Measurements from ENCODE around the gene SLC25A26.
"Not testable (repeated sequence)": the region's sequence is repeated elsewhere in the genome, so short reads cannot be mapped to it uniquely, and the experiment has no call there.

Gene SLC25A26

DNA sequence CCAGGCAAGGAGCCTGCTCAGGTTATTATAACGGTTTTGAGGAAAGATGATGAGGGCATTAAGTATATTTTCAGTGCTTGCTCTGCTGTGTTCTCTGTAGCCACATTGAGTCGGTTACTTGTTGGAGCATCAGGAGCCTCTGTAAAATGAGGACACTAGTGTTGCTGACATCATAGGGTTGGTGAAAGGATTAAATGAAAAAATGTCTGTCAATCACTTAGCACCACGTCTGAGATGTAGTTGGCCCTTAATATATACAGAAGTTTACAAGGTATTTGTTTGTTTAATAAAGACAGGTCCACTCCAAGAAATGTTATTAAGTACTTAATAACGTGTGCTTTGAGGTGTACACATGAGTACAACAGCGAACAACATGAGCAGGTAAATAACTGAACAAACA lies 735 bp upstream of the SLC25A26 start:
- Histone ChIP-seq H3K36me3 (ENCODE audit: control insufficient read depth, low read length) (peaks cover 4% of the 10 kb centered on the region; the same call in 1 of the 2 replicates), H3K9me2 (replicated peaks; ENCODE audit: control insufficient read depth, low read length) (no peaks in the 10 kb centered on the region), H3K27me3 (ENCODE audit: control insufficient read depth, low read length) (no peaks in the 10 kb centered on the region), H3K4me1 (ENCODE audit: control insufficient read depth, low read length) (peaks cover 10% of the 10 kb centered on the region), H3K9me3 (ENCODE audit: control insufficient read depth, insufficient read depth, low read length) (no peaks in the 10 kb centered on the region), H3K4me2 (ENCODE audit: low read length) (peak overlapping the region; percentile 81), H3K4me3 (ENCODE audit: low read length) (peak overlapping the region; percentile 94), H3K27ac (ENCODE audit: low read depth, low read length) (no peak overlapping the region), H3K79me2 (ENCODE audit: control insufficient read depth, low read length) (peaks cover 20% of the 10 kb centered on the region), H3F3A (ENCODE audit: control insufficient read depth, insufficient read depth) (no peaks in the 10 kb centered on the region), H4K20me1 (ENCODE audit: control insufficient read depth, insufficient read depth, low read depth, low read length) (no peaks in the 10 kb centered on the region)
- TF ChIP-seq EZH2phosphoT487 (IDR thresholded peaks at IDR 0.05; ENCODE audit: borderline replicate concordance, low read length): no peak

DNA sequence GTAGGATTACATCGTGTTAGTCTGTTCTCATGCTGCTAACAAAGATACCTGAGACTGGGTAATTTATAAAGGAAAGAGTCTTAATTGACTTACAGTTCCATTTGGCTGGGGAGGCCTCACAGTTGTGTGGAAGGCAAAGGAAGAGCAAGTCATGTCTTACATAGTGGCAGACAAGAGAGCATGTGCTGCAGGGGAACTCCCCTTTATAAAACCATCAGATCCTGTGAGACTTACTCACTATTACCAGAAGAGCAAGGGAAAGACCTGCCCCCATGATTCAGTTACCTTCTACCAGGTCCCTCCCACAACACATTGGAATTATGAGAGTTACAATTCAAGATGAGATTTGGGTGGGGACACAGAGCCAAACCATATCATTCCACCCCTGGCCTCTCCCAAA lies 3.4 kb downstream of the SLC25A26 start:
- Histone ChIP-seq H3K4me2 (ENCODE audit: low read length) (no peak overlapping the region), H3K27me3 (ENCODE audit: control insufficient read depth, low read length) (no peaks in the 10 kb centered on the region), H3K36me3 (ENCODE audit: control insufficient read depth, low read length) (peaks cover 4% of the 10 kb centered on the region; the same call in 1 of the 2 replicates), H3K27ac (ENCODE audit: low read depth, low read length) (no peak overlapping the region), H3K9me2 (replicated peaks; ENCODE audit: control insufficient read depth, low read length) (no peaks in the 10 kb centered on the region), H4K20me1 (ENCODE audit: control insufficient read depth, insufficient read depth, low read depth, low read length) (no peaks in the 10 kb centered on the region), H3K4me3 (ENCODE audit: low read length) (no peak overlapping the region), H3F3A (ENCODE audit: control insufficient read depth, insufficient read depth) (no peaks in the 10 kb centered on the region), H3K4me1 (ENCODE audit: control insufficient read depth, low read length) (peaks cover 27% of the 10 kb centered on the region), H3K9me3 (ENCODE audit: control insufficient read depth, insufficient read depth, low read length) (no peaks in the 10 kb centered on the region), H3K79me2 (ENCODE audit: control insufficient read depth, low read length) (peaks cover 42% of the 10 kb centered on the region)
- TF ChIP-seq EZH2phosphoT487 (IDR thresholded peaks at IDR 0.05; ENCODE audit: borderline replicate concordance, low read length): no peak
- no peak for TF ChIP-seq CTCF (IDR thresholded peaks at IDR 0.05; ENCODE audit: low read depth, low read length, poor library complexity, severe bottlenecking)

- H3K79me2 ChIP-seq (ENCODE audit: control insufficient read depth, low read length): peaks cover 56% of the 10 kb centered on the region
Observed at GRCh38 chr3:66226093-66226492, 5.3 kb downstream of the SLC25A26 start.

GRCh38 chr3:66227051-66227450 lies 6.2 kb downstream of the SLC25A26 start:
- H3K27me3 ChIP-seq (ENCODE audit: control insufficient read depth, low read length): no peaks in the 10 kb centered on the region
- TF ChIP-seq EZH2phosphoT487 (IDR thresholded peaks at IDR 0.05; ENCODE audit: borderline replicate concordance, low read length) (no peak), CTCF (IDR thresholded peaks at IDR 0.05; ENCODE audit: low read depth, low read length, poor library complexity, severe bottlenecking) (no peak)
- no peak overlapping the region for H3K4me2 ChIP-seq (ENCODE audit: low read length)
- H3K9me3 ChIP-seq (ENCODE audit: control insufficient read depth, insufficient read depth, low read length): no peaks in the 10 kb centered on the region
- H3F3A ChIP-seq (ENCODE audit: control insufficient read depth, insufficient read depth): no peaks in the 10 kb centered on the region
- no peak overlapping the region for H3K4me3 ChIP-seq (ENCODE audit: low read length)
- 0 out of 2 replicates have a peak, but pooled peaks cover 3% of the 10 kb centered on the region for H4K20me1 ChIP-seq (ENCODE audit: control insufficient read depth, insufficient read depth, low read depth, low read length)
- H3K36me3 ChIP-seq (ENCODE audit: control insufficient read depth, low read length): peaks cover 7% of the 10 kb centered on the region; the same call in 1 of the 2 replicates
- H3K9me2 ChIP-seq (replicated peaks; ENCODE audit: control insufficient read depth, low read length): no peaks in the 10 kb centered on the region
- peaks cover 50% of the 10 kb centered on the region for H3K79me2 ChIP-seq (ENCODE audit: control insufficient read depth, low read length)
- no peak overlapping the region for H3K27ac ChIP-seq (ENCODE audit: low read depth, low read length)
- peaks cover 17% of the 10 kb centered on the region for H3K4me1 ChIP-seq (ENCODE audit: control insufficient read depth, low read length)

More at GRCh38 chr3:66226093-66226492, 5.3 kb downstream of the SLC25A26 start:
- not testable (repeated sequence) for H3K27ac ChIP-seq (ENCODE audit: low read depth, low read length); H3K4me3 ChIP-seq (ENCODE audit: low read length); H3K9me2 ChIP-seq (replicated peaks; ENCODE audit: control insufficient read depth, low read length); H3K36me3 ChIP-seq (ENCODE audit: control insufficient read depth, low read length); H3K4me2 ChIP-seq (ENCODE audit: low read length); H4K20me1 ChIP-seq (ENCODE audit: control insufficient read depth, insufficient read depth, low read depth, low read length); H3K9me3 ChIP-seq (ENCODE audit: control insufficient read depth, insufficient read depth, low read length); H3K27me3 ChIP-seq (ENCODE audit: control insufficient read depth, low read length); H3F3A ChIP-seq (ENCODE audit: control insufficient read depth, insufficient read depth)
- peaks cover 24% of the 10 kb centered on the region for H3K4me1 ChIP-seq (ENCODE audit: control insufficient read depth, low read length)
